Panc1 (cell line): Measurements from ENCODE around the gene PIEZO1.

Experiments
- CTCF ChIP-seq: fragments of 450-650 bp; IDR thresholded peaks from 2 replicates; pipeline ENCODE4 v1.5.1; 2017; ENCODE audit warnings: mild to moderate bottlenecking
- POLR2AphosphoS5 ChIP-seq: IDR thresholded peaks from 2 replicates; pipeline ENCODE4 v1.6.1; 2012; ENCODE audit warnings: mild to moderate bottlenecking, low read depth, low read length, moderate library complexity
- REST ChIP-seq, 2 experiments: IDR thresholded peaks; 2 replicates each; pipeline ENCODE4 v1.6.1; 2011 to 2012; ENCODE audit warnings: low read depth in 2 of 2, control low read depth in 1 of 2, low read length in 1 of 2, mild to moderate bottlenecking in 1 of 2, moderate library complexity in 1 of 2; ENCODE audit not compliant: insufficient read depth in 1 of 2
- SIN3A ChIP-seq: IDR thresholded peaks from 2 replicates; pipeline ENCODE4 v1.6.1; 2012; ENCODE audit warnings: low read depth, mild to moderate bottlenecking, low read length, moderate library complexity, borderline replicate concordance; ENCODE audit not compliant: insufficient read depth

GRCh38 chr16:88798073-88798472 is 13.1 kb upstream of the PIEZO1 start:
- no peak for TF ChIP-seq CTCF
- TF ChIP-seq POLR2AphosphoS5: no peak
- no peak for TF ChIP-seq SIN3A
- TF ChIP-seq REST (IDR thresholded peaks at IDR 0.05; ENCODE audit: insufficient read depth in 1 of 2, low read depth in 2 of 2, low read length in 1 of 2): no peak
